Activated naive CD4-positive, alpha-beta T cell treated with anti-CD3 and anti-CD28 coated beads, Interleukin-2, amount 10 ng/mL, durations not matched to agents 7 days and 5 days (primary cell): Measurements from ENCODE around the gene PEAR1.

ENCODE experiments used
- CTCF ChIA-PET: fragments of 350-600 bp; sonication (Branson Sonifier 250); formaldehyde crosslinking; loops from one replicate; lab custom pipeline; 2021; ENCODE audit warnings: antibody characterized with exemption; lab: Charles Lee
- DNase-seq: peaks from one replicate; pipeline ENCODE4 v3.0.0-alpha.2; 2020
- H3K27ac Mint-ChIP-seq: one replicate; pipeline ENCODE4 v1.8.0; 2021; ENCODE audit warnings: mild to moderate bottlenecking, moderate library complexity, mixed read lengths
- H3K27me3 Mint-ChIP-seq: one replicate; pipeline ENCODE4 v1.8.0; 2021; ENCODE audit warnings: mild to moderate bottlenecking, mixed read lengths
- H3K36me3 Mint-ChIP-seq: one replicate; pipeline ENCODE4 v1.8.0; 2021; ENCODE audit warnings: mixed read lengths
- H3K4me1 Mint-ChIP-seq: one replicate; pipeline ENCODE4 v1.8.0; 2021; ENCODE audit warnings: mixed read lengths
- H3K4me3 Mint-ChIP-seq: one replicate; pipeline ENCODE4 v1.8.0; 2021; ENCODE audit warnings: mild to moderate bottlenecking, moderate library complexity, mixed read lengths
- H3K9me3 Mint-ChIP-seq: one replicate; pipeline ENCODE4 v1.8.0; 2021; ENCODE audit warnings: mixed read lengths

The PEAR1 gene

DNA sequence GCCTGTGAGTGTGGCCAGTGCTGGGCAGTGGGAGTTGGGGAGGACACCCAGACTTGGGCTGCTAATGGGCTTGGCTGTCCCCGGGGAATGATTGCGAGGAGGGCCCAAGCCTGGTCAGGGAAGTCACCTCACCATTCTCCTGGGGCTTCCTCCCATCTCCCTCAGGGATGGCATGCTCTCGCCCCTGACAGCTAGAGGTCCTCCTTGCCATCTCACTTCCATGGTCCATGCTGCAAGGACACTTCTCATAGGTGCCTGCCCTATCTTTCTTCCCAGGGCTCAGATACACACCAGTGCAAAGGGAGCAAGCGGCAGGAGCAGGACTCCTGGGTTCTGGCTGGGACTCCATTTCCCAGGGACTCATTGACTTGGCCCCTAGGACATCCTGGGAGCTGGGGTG lies 28.7 kb upstream of the PEAR1 start:
- Mint-ChIP-seq H3K9me3 (no peaks in the 10 kb centered on the region), H3K27ac (no peak overlapping the region), H3K4me3 (no peak overlapping the region), H3K4me1 (peaks cover 69% of the 10 kb centered on the region), H3K36me3 (no peaks in the 10 kb centered on the region), H3K27me3 (peaks cover 83% of the 10 kb centered on the region)
- CTCF ChIA-PET: interaction anchor here (1.2 to 7.9 kb wide), 2 partner anchors 24 to 139 kb away, joined by 3 to 100 read pairs; partner anchors contain the start of gene PEAR1
- DNase-seq: no peak

DNA sequence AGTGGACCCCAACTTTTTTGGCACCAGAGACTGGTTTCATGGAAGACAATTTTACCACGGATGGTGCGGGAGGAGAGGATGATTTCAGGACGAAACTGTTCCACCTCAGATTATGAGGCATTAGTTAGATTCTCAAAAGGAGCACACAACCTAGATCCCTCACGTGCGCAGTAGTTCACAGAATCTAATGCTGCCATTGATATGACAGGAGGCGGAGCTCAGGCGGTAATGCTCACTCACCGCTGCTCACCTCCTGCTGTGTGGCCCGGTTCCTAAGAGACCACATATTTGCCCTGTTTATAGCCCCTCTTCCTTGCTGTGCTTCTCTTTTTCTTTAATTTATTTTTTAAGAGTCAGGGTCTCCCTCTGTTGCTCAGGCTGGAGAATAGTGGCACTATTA lies 28.3 kb upstream of the PEAR1 start:
- Mint-ChIP-seq H3K27me3 (peaks cover 83% of the 10 kb centered on the region), H3K36me3 (no peaks in the 10 kb centered on the region), H3K4me3 (no peak overlapping the region), H3K4me1 (peaks cover 66% of the 10 kb centered on the region), H3K27ac (no peak overlapping the region), H3K9me3 (no peaks in the 10 kb centered on the region)
- CTCF ChIA-PET: interaction anchor here (1.3 to 7.9 kb wide), 2 partner anchors 24 to 58 kb away, joined by 4 to 100 read pairs; partner anchors contain the start of gene PEAR1
- no peak for DNase-seq

DNA sequence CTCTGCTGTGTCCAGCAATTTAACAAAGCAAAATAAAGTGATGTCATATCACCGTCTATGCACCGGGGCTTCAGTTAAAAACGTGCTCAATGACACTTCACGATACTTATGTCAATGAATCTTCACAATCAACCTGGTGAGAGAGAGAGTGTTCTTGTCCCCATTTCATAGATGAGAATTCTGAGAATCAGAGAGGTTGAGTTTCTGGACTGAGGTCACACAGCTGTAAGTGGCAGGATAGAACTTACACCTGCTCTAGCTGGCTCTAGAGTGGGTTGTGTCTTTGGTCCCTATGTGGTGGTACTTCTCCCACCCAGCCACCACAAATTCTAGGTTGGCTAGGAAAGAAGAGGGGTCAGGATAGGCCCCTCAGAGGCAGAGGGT lies 27.7 kb upstream of the PEAR1 start:
- CTCF ChIA-PET: interaction anchor here (1.3 to 7.9 kb wide), 2 partner anchors 23 to 59 kb away, joined by 4 to 100 read pairs; partner anchors contain the start of gene PEAR1
- Mint-ChIP-seq H3K9me3 (no peaks in the 10 kb centered on the region), H3K27me3 (peaks cover 82% of the 10 kb centered on the region), H3K27ac (no peak overlapping the region), H3K4me3 (no peak overlapping the region), H3K4me1 (peaks cover 66% of the 10 kb centered on the region), H3K36me3 (no peaks in the 10 kb centered on the region)
- DNase-seq: no peak

DNA sequence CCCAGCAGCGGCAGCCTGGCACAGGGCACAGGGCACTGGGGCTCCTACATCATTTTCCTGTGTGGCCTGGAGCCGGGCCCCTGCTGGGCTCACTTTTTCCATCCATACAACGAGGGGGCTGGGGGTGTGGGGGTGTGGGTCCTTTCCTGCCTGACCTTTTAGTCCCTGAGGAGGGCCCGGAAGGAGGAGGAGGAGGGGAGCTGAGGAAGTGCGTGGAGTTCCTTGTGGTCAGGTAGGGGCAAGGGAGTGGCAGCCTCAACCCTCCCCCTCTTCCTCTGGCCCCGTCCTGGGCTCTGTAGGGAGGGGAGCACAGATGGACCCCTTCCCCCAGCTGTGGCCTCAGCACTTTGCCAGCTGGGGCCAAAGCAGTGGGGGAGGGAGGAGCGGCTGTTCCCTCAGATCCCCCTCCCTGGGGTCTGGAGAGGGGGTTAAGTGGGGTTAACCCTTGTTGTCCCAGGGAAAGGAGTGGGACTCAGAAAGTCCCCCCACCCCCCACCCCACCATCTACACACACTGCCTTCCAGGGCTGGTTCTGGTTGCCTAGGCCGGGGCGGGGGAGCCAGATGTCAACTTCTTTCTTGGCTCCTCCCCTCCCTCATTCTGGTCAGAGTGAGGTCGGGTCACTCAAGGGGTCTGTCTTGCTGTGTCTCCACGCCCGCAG lies 27.1 kb upstream of the PEAR1 start:
- peak; percentile 41 for DNase-seq
- Mint-ChIP-seq H3K27ac (no peak overlapping the region), H3K27me3 (peaks cover 82% of the 10 kb centered on the region), H3K4me3 (no peak overlapping the region), H3K36me3 (no peaks in the 10 kb centered on the region), H3K9me3 (no peaks in the 10 kb centered on the region), H3K4me1 (peaks cover 68% of the 10 kb centered on the region)
- CTCF ChIA-PET: interaction anchor here (1.3 to 7.9 kb wide), 2 partner anchors 23 to 59 kb away, joined by 4 to 100 read pairs; partner anchors contain the start of gene PEAR1

DNA sequence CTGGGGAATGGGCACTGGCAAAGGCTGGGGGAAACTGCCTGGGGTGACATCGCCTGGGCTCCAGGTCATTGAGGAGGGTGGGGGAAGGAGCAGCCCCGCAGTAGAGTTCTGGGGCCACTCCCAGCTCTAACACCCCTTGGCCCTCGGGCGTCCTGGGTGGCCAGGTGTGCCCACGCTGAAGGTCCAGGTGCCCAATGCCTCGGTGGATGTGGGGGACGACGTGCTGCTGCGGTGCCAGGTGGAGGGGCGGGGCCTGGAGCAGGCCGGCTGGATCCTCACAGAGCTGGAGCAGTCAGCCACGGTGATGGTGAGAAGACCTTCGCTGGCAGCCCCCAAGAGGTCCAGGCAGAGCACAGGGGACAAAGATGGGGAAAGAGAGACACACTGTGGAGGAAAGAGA lies 25.2 kb upstream of the PEAR1 start:
- Mint-ChIP-seq H3K9me3 (no peaks in the 10 kb centered on the region), H3K27ac (no peak overlapping the region), H3K27me3 (peaks cover 70% of the 10 kb centered on the region), H3K36me3 (no peaks in the 10 kb centered on the region), H3K4me1 (peaks cover 52% of the 10 kb centered on the region), H3K4me3 (no peak overlapping the region)
- CTCF ChIA-PET: interaction anchor here (1.1 to 3.5 kb wide), 2 partner anchors 7 to 29 kb away, joined by 3 to 22 read pairs; partner anchors contain the start of gene NTRK1
- DNase-seq: no peak

DNA sequence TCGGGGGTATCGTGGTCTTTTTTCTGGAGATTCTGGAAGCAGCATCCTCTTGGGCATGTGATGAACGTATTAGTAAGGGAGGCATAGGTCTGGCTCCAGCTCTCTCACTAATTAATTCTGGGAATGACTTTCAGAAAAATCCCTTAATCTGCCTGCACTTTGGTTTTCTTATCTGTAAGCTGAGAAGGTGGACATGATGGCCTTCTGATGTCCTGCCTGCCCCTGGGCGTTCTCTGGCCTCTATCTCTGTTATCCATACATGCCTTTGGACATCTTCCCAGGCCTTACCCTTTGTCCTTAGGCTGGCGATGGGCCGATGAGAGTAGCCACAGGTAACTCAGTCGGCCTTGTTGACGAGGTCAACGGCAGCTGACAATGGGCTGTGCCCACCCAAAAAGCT lies 24.1 kb upstream of the PEAR1 start:
- Mint-ChIP-seq H3K36me3 (no peaks in the 10 kb centered on the region), H3K4me3 (no peak overlapping the region), H3K27ac (no peak overlapping the region), H3K27me3 (peaks cover 70% of the 10 kb centered on the region), H3K9me3 (no peaks in the 10 kb centered on the region), H3K4me1 (peaks cover 40% of the 10 kb centered on the region)
- no peak for DNase-seq
- CTCF ChIA-PET: interaction anchor here (1.1 to 3.5 kb wide), 3 partner anchors 8 to 30 kb away, joined by 3 to 22 read pairs (median 7); partner anchors contain the start of gene NTRK1

DNA sequence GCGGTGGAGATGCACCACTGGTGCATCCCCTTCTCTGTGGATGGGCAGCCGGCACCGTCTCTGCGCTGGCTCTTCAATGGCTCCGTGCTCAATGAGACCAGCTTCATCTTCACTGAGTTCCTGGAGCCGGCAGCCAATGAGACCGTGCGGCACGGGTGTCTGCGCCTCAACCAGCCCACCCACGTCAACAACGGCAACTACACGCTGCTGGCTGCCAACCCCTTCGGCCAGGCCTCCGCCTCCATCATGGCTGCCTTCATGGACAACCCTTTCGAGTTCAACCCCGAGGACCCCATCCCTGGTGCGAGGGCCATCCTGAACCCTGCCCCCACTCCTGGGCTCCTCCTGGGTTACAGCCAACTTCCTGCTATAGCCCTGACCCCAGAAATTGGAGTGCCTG lies 19.9 kb upstream of the PEAR1 start:
- Mint-ChIP-seq H3K4me3 (no peak overlapping the region), H3K27ac (no peak overlapping the region), H3K27me3 (peaks cover 83% of the 10 kb centered on the region), H3K9me3 (no peaks in the 10 kb centered on the region), H3K36me3 (no peaks in the 10 kb centered on the region), H3K4me1 (peaks cover 7% of the 10 kb centered on the region)
- no peak for DNase-seq
- CTCF ChIA-PET: interaction anchor here (0.7 to 3.0 kb wide), 3 partner anchors 14 to 73 kb away, joined by 3 to 11 read pairs (median 8); partner anchors contain the start of gene INSRR

DNA sequence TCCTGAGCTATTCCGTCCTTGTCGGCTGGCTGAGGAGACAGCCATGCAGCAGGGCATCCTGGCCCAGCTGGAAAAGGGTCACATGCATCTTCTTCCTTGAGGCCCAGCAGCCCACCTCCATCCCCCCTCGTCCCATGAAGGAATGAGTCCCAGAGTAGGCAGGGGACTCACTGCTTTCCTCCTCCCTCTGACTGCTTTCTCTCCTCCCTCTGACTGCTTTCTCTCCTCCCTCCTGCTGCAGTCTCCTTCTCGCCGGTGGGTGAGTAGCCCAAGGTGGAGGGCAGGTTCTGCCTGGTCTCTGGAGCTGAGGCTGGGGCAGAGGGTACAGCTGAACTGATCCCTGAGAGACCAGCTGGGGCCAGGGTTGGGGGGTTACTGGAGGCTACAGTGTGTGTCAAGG lies 19.4 kb upstream of the PEAR1 start:
- peaks cover 5% of the 10 kb centered on the region for H3K4me1 Mint-ChIP-seq
- H3K9me3 Mint-ChIP-seq: no peaks in the 10 kb centered on the region
- H3K36me3 Mint-ChIP-seq: no peaks in the 10 kb centered on the region
- no peak for DNase-seq
- H3K27me3 Mint-ChIP-seq: peaks cover 83% of the 10 kb centered on the region
- H3K27ac Mint-ChIP-seq: no peak overlapping the region
- no peak overlapping the region for H3K4me3 Mint-ChIP-seq
- CTCF ChIA-PET: interaction anchor here (1.0 to 3.0 kb wide), 3 partner anchors 15 to 184 kb away, joined by 3 to 11 read pairs (median 8); partner anchors contain the start of gene INSRR

DNA sequence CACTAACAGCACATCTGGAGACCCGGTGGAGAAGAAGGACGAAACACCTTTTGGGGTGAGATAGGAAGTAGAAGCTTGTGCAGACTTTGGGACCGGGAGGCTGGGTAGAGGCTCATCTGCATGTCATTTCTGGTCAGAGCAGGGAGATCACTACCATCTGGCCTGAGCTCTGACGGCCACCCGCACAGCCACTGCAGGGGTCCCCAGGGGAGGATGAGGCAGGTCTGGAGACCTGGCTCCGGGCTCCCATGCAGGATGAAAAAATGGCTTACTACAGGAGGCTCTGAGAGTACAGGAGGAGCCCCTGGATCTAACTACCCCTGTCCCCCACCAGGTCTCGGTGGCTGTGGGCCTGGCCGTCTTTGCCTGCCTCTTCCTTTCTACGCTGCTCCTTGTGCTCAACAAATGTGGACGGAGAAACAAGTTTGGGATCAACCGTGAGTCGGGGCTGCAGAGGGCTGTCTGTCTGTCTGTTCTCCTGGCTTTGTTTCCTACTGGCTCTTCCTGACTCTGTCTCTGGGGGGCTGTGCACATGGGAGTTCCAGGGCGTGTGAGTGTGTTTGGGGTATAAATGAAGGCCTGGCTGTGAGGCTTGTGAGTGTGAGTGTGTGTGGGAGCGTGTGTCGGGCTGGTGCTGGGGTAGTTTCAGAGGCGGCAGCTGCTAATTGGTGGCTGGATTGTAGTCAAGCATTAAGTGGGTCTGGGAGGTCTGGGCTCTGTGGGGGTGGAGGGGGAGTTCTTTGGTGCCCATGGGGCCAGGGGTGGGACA lies 18.8 kb upstream of the PEAR1 start:
- H3K9me3 Mint-ChIP-seq: no peaks in the 10 kb centered on the region
- H3K27me3 Mint-ChIP-seq: peaks cover 80% of the 10 kb centered on the region
- H3K27ac Mint-ChIP-seq: no peak overlapping the region
- H3K36me3 Mint-ChIP-seq: no peaks in the 10 kb centered on the region
- peaks cover 5% of the 10 kb centered on the region for H3K4me1 Mint-ChIP-seq
- CTCF ChIA-PET: interaction anchor here (1.0 to 3.0 kb wide), 3 partner anchors 13 to 185 kb away, joined by 3 to 11 read pairs (median 4); no protein-coding TSS in a partner anchor
- no peak for DNase-seq
- H3K4me3 Mint-ChIP-seq: no peak overlapping the region

DNA sequence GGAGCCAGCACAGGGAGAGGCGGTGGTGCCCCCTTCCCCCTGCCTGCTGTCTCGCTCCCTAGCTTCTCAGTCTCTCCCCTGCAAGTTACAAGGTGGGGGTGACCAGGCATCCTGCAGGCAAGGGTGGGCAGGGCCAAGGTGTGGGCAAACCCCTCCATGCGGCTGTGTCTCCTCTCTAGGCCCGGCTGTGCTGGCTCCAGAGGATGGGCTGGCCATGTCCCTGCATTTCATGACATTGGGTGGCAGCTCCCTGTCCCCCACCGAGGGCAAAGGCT lies 18.2 kb upstream of the PEAR1 start:
- CTCF ChIA-PET: interaction anchor here (1.0 to 3.0 kb wide), 3 partner anchors 14 to 186 kb away, joined by 3 to 11 read pairs (median 4); no protein-coding TSS in a partner anchor
- Mint-ChIP-seq H3K9me3 (no peaks in the 10 kb centered on the region), H3K27me3 (peaks cover 80% of the 10 kb centered on the region)

DNA sequence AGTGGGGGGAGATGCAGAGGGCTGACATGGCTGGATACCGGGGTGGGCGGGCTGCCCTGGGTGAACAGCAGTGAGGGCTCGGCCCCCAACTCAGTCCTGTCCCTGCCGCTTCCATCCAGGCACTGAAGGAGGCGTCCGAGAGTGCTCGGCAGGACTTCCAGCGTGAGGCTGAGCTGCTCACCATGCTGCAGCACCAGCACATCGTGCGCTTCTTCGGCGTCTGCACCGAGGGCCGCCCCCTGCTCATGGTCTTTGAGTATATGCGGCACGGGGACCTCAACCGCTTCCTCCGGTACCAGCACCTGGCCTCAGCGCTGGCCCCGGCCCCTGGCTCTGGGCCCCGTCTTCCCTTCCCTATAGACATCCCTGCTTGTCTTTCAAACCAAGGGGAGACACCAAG lies 17.2 kb upstream of the PEAR1 start:
- Mint-ChIP-seq H3K9me3 (no peaks in the 10 kb centered on the region), H3K36me3 (no peaks in the 10 kb centered on the region), H3K4me1 (no peaks in the 10 kb centered on the region), H3K27ac (no peak overlapping the region), H3K4me3 (no peak overlapping the region), H3K27me3 (peaks cover 81% of the 10 kb centered on the region)
- CTCF ChIA-PET: interaction anchor here (0.9 to 1.6 kb wide), 3 partner anchors 15 to 150 kb away, joined by 3 to 4 read pairs (median 4); no protein-coding TSS in a partner anchor
- DNase-seq: no peak

More for the DNA sequence above, 18.2 kb upstream of the PEAR1 start:
- DNase-seq: no peak
- peaks cover 5% of the 10 kb centered on the region for H3K4me1 Mint-ChIP-seq
- H3K4me3 Mint-ChIP-seq: no peak overlapping the region
- no peaks in the 10 kb centered on the region for H3K36me3 Mint-ChIP-seq
- no peak overlapping the region for H3K27ac Mint-ChIP-seq

DNA sequence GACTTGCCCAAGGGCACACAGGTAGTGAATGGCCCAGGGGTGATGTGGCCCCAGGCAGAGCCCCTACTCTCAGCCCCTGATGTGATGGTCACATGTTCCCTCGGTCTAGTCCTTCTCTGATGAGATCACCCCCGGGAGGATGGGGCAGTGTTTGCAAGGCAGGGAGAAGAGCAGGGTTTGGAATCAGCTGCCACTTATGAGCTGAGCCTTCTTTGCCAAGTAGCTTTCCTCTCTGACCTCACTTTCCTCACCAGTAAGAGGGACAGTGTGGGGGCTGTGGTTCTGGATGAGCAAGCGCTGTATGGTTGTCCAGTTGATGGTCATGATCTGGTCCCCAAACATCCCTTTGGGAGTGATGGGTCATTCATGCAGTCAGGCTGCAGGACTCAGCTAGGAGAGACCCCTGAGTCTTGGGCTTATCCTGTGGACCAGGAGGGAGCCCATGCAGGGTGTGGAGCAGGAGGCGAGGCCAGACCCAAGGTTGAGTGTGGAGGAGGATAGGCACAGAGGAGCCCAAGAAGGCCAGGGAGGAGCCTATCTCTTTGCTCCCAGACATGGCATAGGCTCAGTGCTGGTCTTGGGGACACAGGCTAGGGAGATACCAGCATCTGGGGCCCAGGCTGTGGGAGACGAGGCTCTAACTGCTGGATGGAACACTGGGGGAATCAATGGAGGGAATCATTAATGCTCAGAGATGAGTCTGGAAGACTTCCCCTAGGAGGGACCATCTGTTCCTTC lies 15.9 kb upstream of the PEAR1 start:
- no peaks in the 10 kb centered on the region for H3K9me3 Mint-ChIP-seq
- H3K27ac Mint-ChIP-seq: no peak overlapping the region
- no peak for DNase-seq
- CTCF ChIA-PET: interaction anchor here (0.7 to 1.2 kb wide), 2 partner anchors 13 to 17 kb away, joined by 3 to 5 read pairs; partner anchors contain the start of gene NTRK1
- H3K27me3 Mint-ChIP-seq: peaks cover 85% of the 10 kb centered on the region
- no peaks in the 10 kb centered on the region for H3K4me1 Mint-ChIP-seq
- H3K4me3 Mint-ChIP-seq: no peak overlapping the region
- H3K36me3 Mint-ChIP-seq: no peaks in the 10 kb centered on the region

DNA sequence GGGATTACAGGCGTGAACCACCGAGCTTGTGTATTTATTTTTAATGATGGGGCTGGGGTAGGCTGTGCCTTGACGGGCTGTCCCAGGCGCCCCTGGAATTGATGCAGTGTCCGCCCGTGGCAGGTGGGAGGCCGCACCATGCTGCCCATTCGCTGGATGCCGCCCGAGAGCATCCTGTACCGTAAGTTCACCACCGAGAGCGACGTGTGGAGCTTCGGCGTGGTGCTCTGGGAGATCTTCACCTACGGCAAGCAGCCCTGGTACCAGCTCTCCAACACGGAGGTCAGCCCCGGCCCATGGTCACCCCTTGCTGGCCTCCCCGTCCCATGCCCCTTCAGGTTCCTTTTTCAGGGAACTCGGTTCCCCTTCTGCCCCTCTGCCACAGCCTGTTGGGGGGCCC lies 13.6 kb upstream of the PEAR1 start:
- Mint-ChIP-seq H3K4me3 (no peak overlapping the region), H3K36me3 (no peaks in the 10 kb centered on the region), H3K9me3 (no peaks in the 10 kb centered on the region), H3K27me3 (peaks cover 90% of the 10 kb centered on the region), H3K27ac (no peak overlapping the region), H3K4me1 (no peaks in the 10 kb centered on the region)
- DNase-seq: no peak
- CTCF ChIA-PET: interaction anchor here (1.4 to 2.0 kb wide), 3 partner anchors 9 to 40 kb away, joined by 3 to 7 read pairs (median 4); partner anchors contain the start of gene LRRC71
